ENCODE measurements around the gene VAPA.

The VAPA gene

DNA sequence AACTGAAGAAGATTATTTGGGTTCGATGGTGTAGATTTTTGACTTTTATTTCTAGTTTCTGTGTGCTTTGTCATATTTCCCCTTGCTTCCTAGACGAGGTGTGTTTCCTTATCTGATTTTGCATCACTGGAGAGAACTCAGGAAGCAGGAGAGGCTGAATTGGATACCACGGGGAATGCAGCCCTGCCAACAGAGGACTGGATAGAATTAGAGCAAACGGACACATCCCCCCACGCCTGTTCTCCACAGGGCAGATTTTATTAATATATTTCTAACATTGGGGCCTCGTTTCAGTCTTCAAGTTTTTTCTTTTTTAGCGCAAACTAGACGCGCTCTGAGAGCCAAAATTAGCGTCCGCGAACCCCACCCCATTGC is 678 bp upstream of the VAPA start:
- DNase-seq (ENCODE audit: low read depth in 4 of 4, low spot score in 1 of 4): no peak

DNA sequence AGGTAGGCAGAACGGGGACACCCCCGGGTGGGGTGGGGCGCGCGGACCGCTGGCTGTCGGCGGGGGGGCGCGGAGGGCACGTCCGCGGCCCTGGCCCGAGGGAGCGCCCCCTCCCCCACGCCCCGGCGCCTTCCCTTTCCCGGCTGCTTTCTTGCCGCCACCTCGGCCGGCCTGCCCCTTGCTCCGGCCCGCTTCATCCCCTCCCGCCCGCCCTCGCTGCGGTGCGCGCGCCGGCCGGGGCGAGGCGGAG is 443 bp downstream of the VAPA start:
- no peak for DNase-seq (ENCODE audit: low read depth in 4 of 4, low spot score in 1 of 4)

DNA sequence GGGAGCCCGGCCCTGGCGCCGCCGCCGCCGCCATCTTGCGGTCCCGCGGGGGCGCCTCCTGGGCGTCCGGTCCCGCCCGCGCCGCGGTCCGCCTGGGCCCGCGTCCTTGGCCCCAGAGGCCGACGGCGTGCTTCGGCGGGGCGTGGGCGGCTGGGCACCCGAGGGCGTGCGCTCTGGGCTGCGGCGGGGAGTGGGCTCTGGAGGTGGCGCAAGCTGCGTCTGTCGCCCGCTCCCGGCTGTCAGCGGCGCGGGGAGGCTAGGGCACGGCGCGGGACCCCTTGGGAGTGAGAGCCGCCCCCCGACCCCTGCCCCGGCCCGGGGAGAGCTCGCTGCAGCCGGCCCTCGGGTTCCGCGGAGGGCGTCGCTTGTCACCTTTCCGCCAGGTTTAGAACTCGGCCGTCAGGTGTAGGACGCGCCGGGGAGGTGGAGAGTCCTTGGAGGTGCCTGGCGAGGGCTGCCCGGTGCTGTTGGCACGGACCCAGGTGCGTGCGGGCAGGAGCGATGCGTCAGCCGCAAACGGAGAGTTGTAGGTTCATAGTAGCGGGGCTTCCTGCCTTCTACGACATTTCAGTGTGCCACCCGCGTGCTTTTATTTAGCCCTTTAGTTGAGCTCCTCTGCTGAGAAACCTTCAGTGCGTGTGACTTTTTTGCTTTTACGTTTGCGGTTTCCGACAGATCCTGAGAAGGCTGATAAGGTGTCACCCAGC is 921 bp downstream of the VAPA start:
- DNase-seq (ENCODE audit: low read depth in 4 of 4, low spot score in 1 of 4): peak; percentile 39 to 67 (median 55)

DNA sequence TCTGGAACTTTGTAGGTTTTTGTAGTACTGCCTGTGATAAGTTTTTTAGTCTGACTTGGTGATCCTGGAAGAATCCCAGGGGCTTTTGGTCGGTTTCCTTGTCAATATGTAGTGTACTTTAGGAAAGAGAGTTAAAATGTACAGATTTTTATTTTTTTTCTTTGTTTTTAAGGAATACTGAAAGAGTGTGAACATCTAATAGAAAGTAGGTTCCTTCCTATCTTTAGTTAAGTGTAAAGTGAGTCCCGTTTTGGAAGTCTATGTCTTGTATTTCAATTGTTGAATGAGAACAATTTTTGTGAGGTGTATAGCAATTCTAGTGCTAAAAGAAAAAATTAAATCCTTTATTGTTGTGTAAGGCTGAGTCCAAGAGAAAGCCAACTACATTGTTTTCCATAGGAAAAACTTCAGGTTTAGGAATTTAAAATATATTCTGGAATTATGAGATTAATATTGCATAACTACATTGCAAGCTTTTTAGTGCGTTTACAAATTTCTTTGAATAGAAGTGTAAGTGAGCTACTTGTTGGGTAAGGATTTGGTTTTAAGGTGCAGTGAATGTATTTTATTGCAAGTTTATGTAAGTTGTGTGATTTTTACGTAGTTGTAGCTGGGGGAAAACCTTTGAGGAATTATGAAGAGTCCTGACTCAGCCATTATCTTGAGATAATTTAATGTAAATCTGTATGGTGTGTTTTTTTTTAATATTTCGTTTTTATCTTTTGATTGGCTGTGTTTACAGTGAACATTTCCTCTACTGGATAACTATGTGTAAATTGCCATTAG is 1.7 kb downstream of the VAPA start:
- no peak for DNase-seq (ENCODE audit: low read depth in 4 of 4, low spot score in 1 of 4)

DNA sequence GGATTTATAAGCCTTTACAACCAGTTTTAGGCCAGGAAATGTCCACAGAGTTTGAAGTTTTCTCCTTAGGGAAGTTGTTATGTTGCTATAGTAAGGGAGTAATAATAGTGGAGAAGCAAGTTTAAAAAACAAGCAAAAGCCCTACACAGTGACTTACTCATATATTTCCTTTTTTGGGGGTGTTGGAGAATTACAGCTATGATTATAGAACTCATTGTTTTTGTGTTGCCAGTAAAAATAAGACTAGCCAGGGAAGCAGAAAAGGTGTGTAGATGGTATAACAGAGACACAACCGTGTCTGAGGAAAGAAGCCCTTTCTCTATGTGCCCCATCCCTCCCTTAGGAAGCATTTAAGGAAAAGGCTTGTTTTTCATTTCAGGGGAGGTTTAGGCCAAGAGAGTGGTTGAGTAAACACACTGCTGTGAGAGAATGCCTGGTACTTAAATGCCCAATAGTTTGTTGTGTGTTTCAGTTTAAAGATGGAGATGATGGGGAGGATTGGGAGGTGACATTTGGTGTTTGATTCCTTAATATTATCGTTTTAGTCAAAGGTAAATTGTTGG is 2.3 kb downstream of the VAPA start:
- DNase-seq (ENCODE audit: low read depth in 4 of 4, low spot score in 1 of 4): no peak

DNA sequence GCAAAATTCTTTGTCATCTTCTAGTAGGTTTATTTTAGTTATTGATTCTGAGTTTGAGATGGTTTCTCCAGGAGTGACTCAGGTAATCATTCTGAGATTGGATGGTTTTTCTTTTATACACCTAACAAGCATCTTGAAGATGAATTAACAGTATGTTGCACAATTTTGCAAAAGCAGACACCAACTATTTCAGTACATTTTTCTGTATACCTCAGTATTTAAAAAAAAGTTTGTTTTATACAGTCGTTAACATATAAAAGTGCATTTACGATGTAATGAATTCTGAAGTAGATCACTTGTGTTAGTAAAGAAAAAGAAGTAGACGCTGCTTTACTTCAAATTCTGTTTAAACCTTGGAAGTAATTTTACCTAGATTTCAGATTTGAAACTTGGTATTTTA is 3.0 kb downstream of the VAPA start:
- DNase-seq (ENCODE audit: low read depth in 4 of 4, low spot score in 1 of 4): no peak

DNA sequence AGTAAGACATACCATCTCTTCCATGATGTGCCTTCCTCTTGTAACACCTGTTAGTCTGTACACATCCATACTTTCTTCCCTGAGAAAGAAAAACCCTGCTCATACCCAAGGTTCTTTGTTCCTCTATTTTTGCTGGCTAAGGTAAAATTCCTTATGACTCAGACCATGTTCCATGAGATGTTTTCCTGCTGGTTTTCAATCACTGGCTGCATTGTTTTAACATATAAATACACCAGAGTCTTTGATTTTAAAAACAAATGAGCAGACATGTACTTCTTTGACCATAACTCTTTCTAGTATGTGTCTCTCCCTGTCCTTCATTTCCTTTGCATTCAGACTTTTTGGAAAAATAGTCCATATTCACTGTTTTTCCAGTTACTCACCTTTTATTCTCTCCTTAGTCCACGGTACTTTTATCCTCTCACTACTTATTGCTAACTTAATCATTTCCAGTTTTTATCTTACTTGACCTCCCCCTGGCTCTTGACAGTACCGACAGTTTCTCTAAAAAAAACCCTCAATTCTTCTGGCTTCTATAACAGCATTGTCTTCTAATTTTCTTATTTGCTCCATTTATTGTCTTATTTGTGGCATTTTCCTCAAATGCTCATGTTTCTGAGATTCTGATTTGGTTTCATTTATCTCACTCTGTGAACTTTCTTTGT is 4.3 kb downstream of the VAPA start:
- DNase-seq (ENCODE audit: low read depth in 4 of 4, low spot score in 1 of 4): no peak

DNA sequence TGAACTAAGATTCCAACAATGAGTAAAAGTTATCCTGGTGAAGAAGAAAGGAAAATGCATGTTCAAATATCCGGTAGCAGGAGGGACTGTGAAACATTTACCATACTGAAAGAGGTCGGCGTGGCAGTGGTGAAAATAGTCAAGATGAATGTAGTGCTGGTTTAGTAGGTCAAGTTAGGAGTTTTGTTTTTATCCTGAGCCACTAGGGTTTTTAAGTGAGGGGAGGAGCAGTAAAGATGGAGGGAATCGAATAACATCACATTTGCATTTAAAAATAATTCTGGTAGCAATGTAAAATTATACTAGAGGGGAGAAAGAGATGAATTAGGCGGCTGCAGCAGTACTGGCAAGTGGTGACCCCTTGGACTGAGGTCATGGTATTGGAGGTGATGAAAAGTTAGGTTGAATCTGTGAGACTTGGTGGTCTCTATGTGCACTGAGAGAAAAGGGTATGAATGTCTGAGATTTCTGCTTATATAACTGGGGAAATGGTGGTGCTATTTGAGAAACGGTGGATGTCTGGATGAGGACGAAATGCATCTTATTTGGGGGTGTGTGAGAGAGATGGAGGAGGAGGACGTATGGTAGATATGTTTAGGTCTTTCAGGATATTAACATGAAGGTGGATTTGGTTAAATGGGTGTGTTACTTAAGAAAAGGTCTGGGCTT is 5.9 kb downstream of the VAPA start:
- no peak for DNase-seq (ENCODE audit: low read depth in 4 of 4, low spot score in 1 of 4)

DNA sequence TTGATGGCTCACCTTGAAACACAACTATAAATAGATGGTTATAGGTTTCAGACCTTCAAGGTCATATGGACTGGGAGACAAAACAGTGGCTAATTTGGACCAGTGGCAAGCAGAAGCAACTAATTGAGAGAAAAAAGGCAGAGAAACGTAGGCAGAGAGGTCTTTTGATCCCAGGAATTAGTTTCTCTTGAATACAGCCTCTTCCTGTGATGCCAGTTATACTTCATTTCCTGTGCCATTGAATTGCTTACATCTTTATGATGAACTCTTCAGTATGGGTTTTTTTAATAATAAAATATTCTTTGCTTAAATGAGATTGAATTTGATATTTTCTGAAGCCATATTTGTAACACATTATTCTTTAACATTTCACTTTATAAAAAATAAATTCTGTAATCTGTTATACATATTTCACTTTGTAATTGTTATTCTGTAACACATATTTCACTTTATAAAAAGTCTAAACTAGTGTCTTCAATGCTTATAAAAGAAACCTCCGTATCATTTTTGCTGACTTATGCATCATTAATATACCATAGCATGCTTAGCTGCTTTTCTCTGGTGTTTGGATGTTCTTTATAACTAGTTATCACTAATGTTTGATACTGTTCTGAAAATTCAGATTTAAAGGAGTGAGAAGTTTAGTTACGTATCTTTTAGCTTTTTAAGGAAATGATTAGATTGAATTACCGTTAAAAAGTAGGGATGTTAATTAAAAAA is 8.9 kb downstream of the VAPA start:
- no peak for DNase-seq (ENCODE audit: low read depth in 4 of 4, low spot score in 1 of 4)

DNA sequence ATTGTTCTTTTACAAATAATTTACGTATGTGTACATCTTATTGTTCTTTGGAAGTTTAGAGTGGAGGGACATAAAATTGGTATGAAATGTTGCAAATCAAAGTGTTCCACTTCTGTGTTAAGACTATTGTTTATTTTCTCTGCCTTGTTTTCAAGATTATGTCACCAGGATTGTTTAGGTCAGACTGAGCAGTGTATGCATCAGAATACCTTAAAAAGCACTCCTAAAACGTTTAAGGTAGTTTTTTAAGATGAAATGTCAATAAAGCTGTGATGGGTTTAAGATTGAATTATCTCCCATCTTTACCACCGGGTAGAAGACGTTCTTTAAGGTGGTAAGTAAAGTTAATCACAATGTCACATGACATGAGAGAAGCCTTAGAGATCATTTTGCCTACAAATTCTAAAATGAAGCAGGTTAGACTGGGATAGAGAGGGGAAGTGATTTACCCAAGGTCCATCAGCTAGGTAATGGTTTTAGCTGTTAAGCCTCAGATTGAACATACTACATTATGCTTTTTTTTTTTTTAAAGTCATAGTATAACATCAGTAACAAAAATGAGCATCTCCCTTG is 10.6 kb downstream of the VAPA start:
- DNase-seq (ENCODE audit: low read depth in 4 of 4, low spot score in 1 of 4): no peak

DNA sequence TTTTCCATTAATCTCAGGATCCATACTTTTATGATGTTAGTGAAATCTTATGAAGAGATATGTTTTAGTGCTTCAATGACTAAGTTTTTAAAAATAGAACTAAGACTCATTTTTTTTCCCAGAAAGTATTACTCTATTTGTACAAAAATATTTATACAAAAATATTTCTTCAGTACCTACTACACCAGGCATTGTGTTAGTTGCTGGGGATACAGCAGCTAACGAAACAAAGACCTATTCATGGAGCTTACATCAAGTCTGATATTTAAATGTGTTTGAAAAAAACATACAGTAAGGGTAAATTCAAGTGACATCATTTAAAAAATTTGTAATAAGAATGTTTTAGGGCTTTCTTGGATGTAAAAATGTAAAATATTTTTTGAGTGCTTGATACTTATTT is 11.6 kb downstream of the VAPA start:
- DNase-seq (ENCODE audit: low read depth in 4 of 4, low spot score in 1 of 4): no peak

DNA sequence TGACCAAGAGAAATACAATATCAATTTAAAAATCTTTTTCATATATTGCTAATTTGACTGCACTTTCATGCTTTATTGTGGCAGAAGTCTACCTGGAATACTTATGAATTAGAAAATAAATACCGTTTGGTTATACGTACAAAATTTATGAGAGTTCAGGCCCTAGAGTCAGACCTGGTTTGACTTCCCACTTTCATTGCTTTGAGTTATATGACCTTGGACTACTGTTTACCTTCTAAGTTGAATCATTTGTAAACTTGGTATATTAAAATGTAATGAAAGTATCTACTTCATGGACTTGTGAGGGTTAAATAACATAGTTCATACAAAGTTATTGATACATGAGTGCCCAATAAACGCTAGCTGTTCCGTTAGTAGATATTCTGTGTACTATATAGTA is 12.0 kb downstream of the VAPA start:
- DNase-seq (ENCODE audit: low read depth in 4 of 4, low spot score in 1 of 4): no peak

DNA sequence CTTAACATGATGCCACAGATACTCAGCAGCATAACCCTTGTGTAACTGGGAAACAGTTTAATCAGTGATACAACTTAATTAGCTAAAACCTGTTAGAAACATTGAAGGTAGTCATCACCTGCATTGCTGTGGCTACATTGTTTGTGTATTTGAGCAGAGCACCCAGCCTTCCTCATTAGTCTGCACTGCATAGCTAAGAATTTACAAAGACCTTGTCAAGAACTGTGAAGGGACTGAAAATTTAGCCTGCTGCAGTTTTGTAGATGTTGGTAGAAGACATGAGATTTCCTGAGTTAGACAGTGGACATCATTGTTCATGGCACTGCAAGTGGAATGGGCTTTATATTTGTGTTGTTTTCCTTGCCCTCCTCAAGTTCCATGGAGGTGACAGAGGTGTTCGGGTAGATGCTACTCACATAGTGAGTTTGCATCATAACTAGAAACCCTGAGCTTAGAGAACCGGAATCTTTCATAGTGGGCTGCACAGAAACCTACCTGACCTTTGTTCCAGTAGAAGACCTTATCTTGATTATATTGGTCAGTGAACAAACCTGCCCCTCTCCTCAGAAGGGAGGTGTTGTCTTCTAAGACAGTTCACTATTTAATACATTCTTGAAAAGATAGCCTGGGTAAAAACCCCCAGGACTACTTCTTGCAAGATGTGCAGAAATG is 12.5 kb downstream of the VAPA start:
- DNase-seq (ENCODE audit: low read depth in 4 of 4, low spot score in 1 of 4): no peak

DNA sequence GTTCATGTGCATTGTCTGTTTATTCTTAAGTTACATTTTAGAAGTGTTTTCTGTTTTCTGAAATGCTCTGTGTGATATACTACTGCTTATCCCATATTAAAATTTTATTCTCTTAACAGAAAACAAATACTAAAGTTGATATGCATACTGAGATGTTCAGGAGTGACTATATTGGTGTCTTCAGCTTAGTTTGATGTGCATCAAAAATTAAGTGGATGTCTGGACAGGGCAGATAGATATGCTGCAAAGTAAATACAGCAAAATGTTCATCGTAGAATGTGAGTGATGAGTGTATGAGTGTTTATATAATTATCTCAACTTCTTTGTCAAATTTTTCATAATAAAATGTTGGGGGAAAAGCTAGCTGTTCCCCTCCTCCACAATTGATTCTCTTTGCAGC is 13.2 kb downstream of the VAPA start:
- DNase-seq (ENCODE audit: low read depth in 4 of 4, low spot score in 1 of 4): no peak

DNA sequence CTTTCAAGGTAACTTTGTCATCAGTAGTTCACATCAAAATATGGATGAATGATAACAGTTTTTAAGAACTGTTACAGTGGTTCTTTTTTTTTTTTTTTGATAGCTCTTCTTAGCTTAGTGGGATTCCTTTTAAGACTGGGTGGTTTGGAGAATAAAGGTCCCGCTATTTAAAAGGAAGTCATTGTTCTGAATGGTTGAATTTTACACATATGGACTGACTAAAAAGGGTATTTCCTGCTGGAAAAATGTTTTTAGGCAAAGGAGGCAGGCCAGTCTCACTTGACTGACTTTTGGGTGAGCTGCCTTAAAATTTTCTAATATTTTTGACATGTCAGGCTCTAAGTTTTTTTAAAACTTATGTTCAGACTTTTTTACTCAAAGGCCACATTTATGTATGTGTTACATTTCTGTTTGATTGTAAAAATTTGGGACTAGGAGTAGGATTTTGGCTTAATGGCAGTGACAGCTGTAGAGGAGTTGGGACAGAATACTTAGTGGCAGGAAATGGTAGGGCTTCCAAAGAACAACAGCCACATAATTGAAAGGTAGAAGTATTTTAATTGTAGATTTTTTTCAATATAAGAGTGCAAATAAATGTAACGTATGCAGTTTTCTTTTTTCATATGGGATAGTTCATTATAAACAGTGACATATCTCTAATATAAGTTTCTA is 13.7 kb downstream of the VAPA start:
- DNase-seq (ENCODE audit: low read depth in 4 of 4, low spot score in 1 of 4): no peak

DNA sequence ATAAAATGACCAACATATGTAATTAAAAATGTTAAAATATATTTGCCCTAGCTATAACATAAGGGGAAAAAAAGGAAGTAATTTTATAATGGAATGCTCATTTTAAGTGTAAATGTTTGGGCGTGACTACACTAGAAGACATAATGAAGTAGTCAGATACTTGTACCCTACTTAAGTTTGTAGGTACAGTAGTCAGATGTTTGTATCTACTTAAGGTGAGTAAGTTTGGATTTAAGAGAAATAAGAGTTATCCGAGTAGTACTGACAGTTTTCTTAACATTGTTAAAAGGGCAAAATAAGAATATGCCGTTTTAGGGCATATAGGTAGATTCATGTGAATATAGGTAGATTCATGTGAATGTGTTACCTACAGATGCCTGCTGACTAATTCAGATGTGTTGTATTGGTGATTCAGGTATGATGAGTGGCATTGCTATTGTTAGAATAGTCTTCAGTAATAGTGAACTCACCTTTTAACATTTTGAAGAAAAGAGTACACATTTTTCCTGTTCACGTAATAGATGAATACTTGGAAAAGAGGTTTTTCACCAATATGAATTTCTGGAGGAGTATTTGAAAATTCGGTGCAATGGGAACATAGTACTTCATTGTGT is 14.9 kb downstream of the VAPA start:
- no peak for DNase-seq (ENCODE audit: low read depth in 4 of 4, low spot score in 1 of 4)

DNA sequence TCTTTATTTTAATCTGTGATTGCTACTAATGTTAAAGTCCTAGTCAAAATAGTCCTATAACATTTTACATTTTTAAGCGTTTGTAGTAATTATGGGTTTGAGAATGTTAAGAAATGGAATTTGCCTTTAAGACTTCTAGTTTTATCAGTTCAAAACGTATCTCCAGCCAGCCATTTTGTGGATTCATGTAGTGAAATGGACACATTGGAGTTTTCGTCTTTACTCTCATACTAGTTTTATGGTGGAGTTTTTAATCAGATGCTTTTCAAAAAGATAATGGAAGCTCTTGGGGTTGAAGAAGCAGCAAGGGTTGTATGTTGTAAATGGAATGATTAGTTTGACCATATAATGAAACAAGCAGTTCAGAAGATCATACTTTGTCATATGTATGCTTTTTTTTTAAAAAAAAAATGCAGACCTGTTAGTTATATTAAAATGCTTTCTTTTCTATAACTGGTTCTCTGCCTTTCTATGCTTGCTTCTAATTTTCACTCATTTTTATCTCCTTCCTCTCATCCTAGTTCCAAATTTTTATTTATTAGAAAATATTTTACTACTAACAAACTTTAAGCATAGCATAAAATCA is 16.6 kb downstream of the VAPA start:
- DNase-seq (ENCODE audit: low read depth in 4 of 4, low spot score in 1 of 4): no peak

DNA sequence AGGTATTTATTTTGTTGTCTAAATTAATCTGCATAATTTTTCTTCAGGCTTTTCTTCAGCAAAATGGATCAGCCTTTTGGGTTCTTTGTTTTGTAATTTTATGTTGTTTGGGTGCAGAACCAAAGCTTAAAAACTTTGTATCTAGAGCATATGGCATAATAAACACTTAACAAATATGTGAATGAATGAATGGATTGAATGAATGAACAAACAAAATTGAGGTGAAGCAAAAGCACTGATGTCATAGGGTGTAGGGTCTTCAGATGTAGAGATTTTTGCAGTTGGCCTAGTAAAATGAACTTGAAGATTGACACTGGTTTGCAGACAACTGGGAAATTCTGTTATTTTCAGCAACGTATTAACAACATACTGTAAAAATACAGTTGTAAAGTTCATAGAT is 17.3 kb downstream of the VAPA start:
- no peak for DNase-seq (ENCODE audit: low read depth in 4 of 4, low spot score in 1 of 4)

DNA sequence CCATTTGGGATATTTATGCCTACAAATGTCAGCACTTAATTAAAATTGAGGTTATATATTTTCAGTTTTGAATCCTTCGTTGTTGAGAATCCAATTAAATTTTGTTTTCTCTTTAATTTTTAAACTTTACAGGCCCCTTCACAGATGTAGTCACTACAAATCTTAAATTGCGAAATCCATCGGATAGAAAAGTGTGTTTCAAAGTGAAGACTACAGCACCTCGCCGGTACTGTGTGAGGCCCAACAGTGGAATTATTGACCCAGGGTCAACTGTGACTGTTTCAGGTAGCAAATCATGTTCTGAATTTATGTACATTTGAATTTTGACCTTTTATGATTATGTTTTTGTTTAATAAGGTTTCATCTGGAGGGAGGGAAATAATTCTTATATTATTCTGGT is 17.9 kb downstream of the VAPA start:
- no peak for DNase-seq (ENCODE audit: low read depth in 4 of 4, low spot score in 1 of 4)
